Kidney capillary endothelial cell (primary cell): Measurements from ENCODE around the gene CYP2D6.
"Not testable (repeated sequence)": the region's sequence is repeated elsewhere in the genome, so short reads cannot be mapped to it uniquely, and the experiment has no call there.

ENCODE experiments used
- DNase-seq: peaks from one replicate; pipeline ENCODE4 v3.0.0-alpha.2; 2018; ENCODE audit warnings: low spot score

Gene CYP2D6

DNA sequence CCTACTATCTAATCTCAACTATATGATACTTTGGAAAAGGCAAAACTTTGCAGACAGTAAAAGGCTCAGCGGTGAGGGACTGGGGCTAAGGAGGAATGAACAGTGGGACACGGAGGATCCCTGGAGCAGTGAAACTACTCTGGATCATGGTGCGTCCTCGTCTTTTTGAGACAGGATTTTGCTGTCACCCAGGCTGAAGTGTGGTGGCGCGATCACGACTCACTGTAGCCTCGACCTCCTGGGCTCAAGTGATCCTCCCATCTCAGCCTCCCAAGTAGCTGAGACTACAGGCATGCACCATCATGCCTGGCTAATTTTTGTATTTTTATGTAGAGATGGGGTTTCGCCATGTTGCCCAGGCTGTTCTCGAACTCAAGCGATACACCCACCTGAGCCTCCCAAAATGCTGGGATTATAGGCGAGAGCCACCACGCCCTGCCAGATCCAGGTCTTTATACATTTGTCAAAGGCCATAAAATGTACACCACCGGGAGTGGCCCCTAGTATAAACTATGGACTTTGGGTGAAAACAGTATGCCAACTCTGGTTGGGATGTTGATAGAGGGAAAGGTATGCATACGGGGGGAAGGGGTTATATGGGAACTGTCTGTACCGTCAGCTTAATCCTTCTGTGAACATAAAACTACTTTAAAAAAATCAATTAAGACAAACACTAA, 28.0 kb upstream of the CYP2D6 start:
- no peak for DNase-seq

DNA sequence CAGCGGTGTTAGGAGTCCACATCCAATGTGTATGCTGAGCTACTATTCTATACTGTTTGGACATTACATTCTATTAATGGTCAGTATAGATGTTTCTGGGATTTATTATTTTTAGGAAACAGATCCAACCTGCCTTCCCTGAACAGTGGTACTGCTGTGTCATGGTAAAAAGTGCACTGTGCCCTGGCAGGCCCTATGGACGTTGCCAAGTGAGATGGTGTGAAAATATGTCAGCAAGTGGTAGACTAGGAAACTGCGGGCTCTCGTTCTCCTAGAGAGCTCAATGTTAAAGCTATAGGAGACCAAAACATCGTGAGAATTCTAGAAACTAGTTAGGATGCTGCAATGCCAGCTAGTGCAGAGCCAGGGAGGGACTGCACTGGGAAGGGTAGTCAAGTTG, 26.0 kb upstream of the CYP2D6 start:
- DNase-seq = no peak

- DNase-seq = no peak
Observed at GRCh38 chr22:42156121-42156520, 25.5 kb upstream of the CYP2D6 start.

DNA sequence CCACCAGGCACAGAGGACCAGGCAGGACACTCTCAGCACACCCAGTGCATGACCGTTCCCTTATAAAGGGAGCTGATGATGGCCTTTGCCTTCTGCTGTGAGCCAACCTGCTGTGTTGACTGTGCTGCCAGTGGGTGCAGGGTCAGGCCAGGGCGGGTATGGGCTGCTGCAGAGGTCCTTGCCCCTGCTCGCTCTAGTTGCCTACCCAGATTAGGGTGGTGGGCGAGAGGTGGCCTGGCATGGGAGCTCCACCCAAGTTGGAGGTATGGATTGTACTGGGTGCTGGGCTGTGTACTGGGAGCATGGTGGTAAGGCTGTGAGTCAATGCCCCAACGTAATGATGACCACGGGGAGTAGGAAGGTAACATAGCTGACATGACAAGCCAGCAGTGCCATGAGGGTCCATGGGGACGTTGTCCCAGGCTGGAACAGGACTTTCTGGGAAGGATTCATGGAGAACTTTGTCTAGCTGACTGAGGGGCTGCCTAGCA, 24.5 kb upstream of the CYP2D6 start:
- DNase-seq = no peak

DNA sequence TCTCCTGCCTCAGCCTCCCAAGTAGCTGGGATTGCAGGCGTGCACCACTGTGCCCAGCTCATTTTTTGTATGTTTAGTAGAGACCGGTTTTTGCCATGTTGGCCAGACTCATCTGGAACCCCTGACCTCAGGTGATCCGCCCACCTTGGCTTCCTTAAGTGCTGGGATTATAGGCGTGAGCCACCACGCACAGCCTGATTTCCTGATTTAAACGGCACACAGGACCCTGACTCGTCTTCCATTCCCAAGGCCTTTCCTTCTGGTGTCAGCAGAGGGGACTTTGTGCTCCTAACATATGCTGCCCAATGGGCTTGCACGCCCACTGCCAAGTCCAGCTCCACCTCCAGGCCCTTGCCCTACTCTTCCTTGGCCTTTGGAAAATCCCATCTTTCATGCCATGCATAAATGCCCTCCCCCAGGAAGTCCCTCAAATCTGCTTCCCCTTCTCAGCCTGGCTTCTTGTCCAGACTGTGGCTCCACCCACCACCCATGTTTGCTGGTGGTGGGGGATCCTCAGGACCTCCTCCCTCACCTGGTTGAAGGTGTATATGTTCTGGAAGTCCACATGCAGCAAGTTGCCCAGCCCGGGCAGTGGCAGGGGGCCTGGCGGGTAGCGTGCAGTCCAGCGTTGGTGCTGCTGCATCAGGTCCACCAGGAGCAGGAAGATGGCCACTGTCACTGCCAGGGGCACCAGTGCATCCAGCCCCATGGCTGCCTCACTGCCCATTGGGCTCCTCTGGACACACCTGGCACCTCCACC, 23.9 kb upstream of the CYP2D6 start:
- DNase-seq = no peak

DNA sequence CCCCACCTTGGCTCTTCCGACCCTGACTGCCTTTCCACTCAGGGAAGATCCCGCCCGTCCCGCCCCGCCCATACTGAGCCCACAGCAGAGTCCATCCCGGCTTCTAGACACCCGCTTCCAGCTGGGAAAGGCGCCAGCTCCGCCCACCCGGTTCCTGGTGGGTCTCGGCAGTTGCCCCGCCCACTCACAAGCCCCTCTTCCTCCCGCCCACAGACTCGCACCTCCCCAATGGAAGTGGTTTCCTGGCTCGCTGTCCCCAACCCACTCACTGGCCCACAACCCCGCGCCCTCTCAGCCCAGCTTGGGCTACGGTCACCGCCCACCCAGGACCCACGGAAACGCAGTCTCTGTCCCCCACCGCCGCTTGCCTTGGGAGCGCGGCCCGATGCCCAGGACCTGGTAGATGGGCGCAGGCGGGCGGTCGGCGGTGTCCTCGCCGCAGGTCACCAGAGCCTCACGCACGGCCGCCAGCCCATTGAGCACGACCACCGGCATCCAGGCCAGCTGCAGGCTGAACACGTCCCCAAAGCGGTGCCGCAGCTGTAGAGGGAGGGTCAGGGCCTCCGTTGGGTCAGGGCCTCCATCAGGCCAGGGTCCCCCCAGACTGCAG, 22.2 kb upstream of the CYP2D6 start:
- DNase-seq = no peak

DNA sequence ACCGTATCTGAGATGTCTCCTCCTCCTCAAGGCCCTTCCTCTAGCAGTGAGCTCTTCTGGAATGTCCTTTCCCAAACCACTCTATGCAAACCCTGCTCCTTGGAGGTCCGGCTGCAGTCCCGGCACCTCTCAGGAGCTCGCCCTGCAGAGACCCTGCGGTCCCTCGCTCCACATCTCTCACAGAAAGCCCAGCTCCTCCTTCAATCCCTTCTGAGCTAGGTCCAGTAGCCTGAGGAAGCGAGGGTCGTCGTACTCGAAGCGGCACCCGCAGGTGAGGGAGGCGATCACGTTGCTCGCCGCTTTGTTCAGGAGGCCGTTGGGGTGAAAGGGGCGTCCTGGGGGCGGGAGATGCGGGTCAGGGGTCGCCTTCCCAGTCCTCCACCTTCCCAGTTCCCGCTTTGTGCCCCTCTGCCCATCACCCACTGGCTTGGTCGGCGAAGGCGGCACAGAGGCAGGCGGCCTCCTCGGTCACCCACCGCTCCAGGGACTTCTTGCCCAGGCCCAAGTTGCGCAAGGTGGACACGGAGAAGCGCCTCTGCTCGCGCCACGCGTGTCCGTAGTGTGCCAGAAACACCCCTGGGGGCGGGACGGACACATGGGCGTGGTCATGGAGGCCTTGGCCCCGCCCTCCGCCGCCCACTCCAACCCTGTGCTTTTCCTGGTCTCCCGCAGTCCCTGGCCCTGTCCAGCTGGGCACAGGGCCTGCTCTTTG, 21.5 kb upstream of the CYP2D6 start:
- DNase-seq = no peak

GRCh38 chr22:42150727-42151590, 20.3 kb upstream of the CYP2D6 start:
- no peak for DNase-seq

DNA sequence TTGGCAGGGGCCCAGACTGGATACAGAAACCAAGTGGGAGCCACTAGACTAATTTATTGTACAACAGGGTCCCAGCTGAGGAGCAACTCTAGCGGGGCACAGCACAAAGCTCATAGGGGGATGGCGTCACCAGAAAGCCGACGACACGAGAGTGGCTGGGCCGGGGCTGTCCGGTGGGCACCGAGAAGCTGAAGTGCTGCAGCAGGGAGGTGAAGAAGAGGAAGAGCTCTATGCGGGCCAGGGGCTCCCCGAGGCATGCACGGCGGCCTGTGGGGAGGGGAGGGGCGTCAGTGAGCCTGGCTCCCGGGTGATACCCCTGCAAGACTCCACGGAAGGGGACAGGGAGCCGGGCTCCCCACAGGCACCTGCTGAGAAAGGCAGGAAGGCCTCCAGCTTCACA, 19.2 kb upstream of the CYP2D6 start:
- not testable (repeated sequence) for DNase-seq

DNA sequence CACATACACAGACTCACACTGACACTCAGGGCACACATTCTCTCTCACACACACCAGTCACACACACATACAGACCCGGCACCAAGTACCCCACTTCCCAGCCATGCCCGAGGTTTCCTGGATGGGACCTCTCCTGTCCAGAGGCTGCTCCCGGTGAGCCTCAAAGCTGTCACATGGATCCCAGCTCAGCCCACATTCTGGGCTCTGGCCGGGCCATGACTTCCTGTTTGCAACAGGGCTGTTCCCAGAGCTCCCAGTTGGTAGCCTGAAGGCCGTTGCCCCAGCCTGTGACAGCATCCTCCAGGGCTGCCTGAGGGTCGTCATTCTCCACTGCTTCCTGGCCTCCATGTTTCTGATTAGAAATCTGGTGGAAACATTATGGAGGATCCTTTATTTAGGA, 14.6 kb upstream of the CYP2D6 start:
- no peak for DNase-seq

DNA sequence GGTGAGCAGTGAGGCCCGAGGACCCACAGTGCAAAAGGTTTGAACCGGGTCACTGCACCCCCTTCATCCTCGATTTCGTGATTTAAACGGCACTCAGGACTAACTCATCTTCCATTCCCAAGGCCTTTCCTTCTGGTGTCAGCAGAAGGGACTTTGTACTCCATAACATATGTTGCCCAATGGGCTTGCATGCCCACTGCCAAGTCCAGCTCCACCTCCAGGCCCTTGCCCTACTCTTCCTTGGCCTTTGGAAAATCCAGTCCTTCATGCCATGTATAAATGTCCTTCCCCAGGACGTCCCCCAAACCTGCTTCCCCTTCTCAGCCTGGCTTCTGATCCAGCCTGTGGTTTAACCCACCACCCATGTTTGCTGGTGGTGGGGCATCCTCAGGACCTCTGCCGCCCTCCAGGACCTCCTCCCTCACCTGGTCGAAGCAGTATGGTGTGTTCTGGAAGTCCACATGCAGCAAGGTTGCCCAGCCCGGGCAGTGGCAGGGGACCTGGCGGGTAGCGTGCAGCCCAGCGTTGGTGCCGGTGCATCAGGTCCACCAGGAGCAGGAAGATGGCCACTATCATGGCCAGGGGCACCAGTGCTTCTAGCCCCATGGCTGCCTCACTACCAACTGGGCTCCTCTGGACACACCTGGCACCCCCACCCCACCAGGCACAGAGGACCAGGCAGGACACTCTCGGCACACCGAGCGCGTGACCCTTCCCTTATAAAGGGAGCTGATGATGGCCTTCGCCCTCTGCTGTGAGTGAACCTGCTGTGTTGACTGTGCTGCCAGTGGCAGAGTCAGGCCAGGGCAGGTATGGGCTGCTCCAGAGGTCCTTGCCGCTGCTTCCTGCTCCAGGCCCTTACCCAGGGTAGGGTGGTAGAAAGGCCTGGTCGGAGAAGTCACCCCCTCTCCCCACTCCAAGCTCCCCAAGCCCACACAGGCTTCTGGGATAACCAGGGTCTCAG, 13.5 kb upstream of the CYP2D6 start:
- not testable (repeated sequence) for DNase-seq

DNA sequence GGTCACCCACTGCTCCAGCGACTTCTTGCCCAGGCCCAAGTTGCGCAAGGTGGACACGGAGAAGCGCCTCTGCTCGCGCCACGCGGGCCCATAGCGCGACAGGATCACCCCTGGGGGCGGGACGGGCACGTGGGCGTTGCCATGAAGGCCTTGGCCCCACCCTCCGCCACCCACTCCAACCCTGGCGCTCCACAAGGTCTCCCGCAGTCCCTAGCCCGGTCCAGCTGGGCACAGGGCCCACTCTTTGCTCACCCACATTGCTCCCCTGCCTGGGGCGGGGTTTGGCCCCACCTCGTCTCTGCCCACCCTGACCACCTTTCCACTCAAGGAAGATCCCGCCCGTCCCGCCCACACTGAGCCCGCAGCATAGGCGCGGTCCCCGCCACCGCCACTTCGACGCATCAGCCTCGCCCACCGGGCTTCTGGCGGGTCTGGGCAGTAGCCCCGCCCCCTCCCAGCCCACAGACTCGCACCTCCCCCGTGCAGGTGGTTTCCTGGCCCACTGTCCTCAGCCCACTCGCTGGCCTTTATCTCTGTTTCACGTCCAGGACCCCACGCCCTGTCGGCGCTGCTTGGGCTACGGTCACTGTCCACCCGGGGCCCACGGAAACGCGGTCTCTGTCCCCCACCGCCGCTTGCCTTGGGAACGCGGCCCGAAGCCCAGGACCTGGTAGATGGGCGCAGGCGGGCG, 12.3 kb upstream of the CYP2D6 start:
- DNase-seq = no peak

GRCh38 chr22:42141307-42142057, 10.9 kb upstream of the CYP2D6 start:
- not testable (repeated sequence) for DNase-seq

DNA sequence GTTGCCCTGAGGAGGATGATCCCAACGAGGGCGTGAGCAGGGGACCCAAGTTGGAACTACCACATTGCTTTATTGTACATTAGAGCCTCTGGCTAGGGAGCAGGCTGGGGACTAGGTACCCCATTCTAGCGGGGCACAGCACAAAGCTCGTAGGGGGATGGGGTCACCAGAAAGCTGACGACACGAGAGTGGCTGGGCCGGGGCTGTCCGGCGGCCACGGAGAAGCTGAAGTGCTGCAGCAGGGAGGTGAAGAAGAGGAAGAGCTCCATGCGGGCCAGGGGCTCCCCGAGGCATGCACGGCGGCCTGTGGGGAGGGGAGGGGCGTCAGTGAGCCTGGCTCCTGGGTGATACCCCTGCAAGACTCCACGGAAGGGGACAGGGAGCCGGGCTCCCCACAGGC, 9.5 kb upstream of the CYP2D6 start:
- DNase-seq = not testable (repeated sequence)

DNA sequence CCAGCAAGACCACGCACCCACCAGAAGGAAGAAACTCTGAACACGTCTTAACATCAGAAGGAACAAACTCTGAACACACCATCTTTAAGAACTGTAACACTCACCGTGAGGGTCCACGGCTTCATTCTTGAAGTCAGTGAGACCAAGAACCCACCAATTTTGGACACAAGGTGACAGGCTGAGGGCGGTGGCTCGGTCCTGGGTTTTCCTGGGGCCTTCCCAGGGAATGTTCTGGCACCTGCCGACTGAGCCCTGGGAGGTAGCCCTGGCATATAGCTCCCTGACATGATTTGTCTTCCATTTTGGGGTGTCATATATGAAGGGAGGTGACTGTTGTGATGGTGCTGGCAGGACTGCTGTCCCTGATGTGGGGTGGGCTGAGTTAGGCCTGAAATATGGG, 8.9 kb upstream of the CYP2D6 start:
- DNase-seq = not testable (repeated sequence)

DNA sequence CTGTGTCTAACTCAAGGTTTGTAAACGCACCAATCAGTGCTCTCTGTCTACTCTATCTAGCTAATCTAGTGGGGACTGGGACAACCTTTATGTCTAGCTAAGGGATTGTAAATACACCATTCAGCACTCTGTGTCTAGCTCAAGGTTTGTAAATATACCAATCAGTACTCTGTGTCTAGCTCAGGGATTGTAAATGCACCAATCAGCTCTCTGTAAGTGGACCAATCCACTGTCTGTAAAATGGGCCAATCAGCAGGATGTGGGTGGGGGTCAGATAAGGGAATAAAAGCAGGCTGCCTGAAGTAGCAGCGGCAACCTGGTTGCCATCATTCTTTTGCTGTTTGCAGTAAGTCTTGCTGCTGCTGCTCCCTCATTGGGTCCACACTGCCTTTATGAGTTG, 8.4 kb upstream of the CYP2D6 start:
- DNase-seq = no peak

GRCh38 chr22:42138122-42138770, 7.6 kb upstream of the CYP2D6 start:
- no peak for DNase-seq

DNA sequence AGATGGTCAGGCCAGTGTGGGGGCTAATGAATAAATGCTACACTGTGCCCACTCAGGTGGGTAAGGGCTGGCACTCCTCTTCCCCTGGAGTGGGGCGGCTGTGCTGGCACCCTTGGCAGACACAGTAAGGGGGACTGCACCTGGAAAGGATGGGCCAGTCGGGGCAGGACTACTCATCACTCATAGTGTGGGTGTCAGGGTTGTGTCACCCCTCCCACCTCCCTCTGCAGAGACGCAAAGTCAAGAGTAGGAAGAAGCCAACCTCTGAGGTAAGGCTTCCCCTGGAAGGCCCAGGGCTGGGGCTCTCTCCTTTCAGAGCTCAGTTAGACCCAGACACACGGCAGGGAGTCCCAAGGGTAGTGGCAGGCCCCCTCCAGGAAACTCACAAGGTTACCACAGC, 5.1 kb upstream of the CYP2D6 start:
- DNase-seq = not testable (repeated sequence)
